OCI-LY1 (cell line): Measurements from ENCODE around the gene AQP12A.
"Not testable (repeated sequence)": the region's sequence is repeated elsewhere in the genome, so short reads cannot be mapped to it uniquely, and the experiment has no call there.

Experiments
- H2AFZ ChIP-seq: fragments of 200-600 bp; sonication (generic), shearing (Covaris generic); 2 replicates; pipeline ENCODE4 v1.6.0; 2014; ENCODE audit warnings: antibody characterized with exemption, mild to moderate bottlenecking, low read length
- H3F3A ChIP-seq: fragments of 200-600 bp; sonication (generic), shearing (Covaris generic); 2 replicates; pipeline ENCODE4 v1.6.0; 2014; ENCODE audit warnings: mild to moderate bottlenecking, antibody characterized with exemption, low read length, moderate library complexity; ENCODE audit not compliant: insufficient read depth
- H3K27ac ChIP-seq: fragments of 200-600 bp; sonication (generic); 2 replicates; pipeline ENCODE4 v1.5.1; 2014; ENCODE audit warnings: low read length, mixed run types, mild to moderate bottlenecking, low read depth; ENCODE audit not compliant: poor library complexity, severe bottlenecking
- H3K27me3 ChIP-seq: fragments of 200-600 bp; sonication (generic); 2 replicates; pipeline ENCODE4 v1.6.0; 2014; ENCODE audit warnings: antibody characterized with exemption, mild to moderate bottlenecking, low read length, moderate library complexity; ENCODE audit not compliant: insufficient read depth
- H3K36me3 ChIP-seq: fragments of 200-600 bp; sonication (generic); 2 replicates; pipeline ENCODE4 v1.6.1; 2014; ENCODE audit warnings: mild to moderate bottlenecking, antibody characterized with exemption, low read length, moderate library complexity, mixed read lengths; ENCODE audit not compliant: insufficient read depth
- H3K4me1 ChIP-seq: fragments of 200-600 bp; sonication (generic); 2 replicates; pipeline ENCODE4 v1.5.1; 2014; ENCODE audit warnings: mild to moderate bottlenecking, low read length, moderate library complexity; ENCODE audit not compliant: insufficient read depth, severe bottlenecking
- H3K4me2 ChIP-seq: fragments of 200-600 bp; sonication (generic), shearing (Covaris generic); 2 replicates; pipeline ENCODE4 v1.6.1; 2014; ENCODE audit warnings: low read length
- H3K4me3 ChIP-seq: fragments of 200-600 bp; sonication (generic); 2 replicates; pipeline ENCODE4 v1.5.1; 2014; ENCODE audit warnings: low read length, low read depth, mild to moderate bottlenecking, mixed read lengths; ENCODE audit not compliant: poor library complexity, severe bottlenecking
- H3K79me2 ChIP-seq: fragments of 200-600 bp; shearing (Covaris generic); 2 replicates; pipeline ENCODE4 v1.6.1; 2016; ENCODE audit warnings: mixed run types, low read length, mixed read lengths; ENCODE audit not compliant: insufficient read depth
- H3K9ac ChIP-seq: fragments of 200-600 bp; sonication (generic), shearing (Covaris generic); 2 replicates; pipeline ENCODE4 v1.6.1; 2014; ENCODE audit warnings: mild to moderate bottlenecking, low read length, mixed read lengths
- H3K9me2 ChIP-seq: fragments of 200-600 bp; sonication (generic), shearing (Covaris generic); 2 replicates; pipeline ENCODE4 v1.6.1; 2014; ENCODE audit warnings: low read depth, mild to moderate bottlenecking, low read length, mixed read lengths
- H3K9me3 ChIP-seq: fragments of 200-600 bp; shearing (Covaris generic); 2 replicates; pipeline ENCODE4 v1.6.1; 2014; ENCODE audit warnings: low read length, mixed read lengths
- H4K20me1 ChIP-seq: fragments of 200-600 bp; sonication (generic), shearing (Covaris generic); 2 replicates; pipeline ENCODE4 v1.6.0; 2016; ENCODE audit warnings: mild to moderate bottlenecking, low read length; ENCODE audit not compliant: insufficient read depth

AQP12A gene

GRCh38 chr2:240695593-240695992 is 3.9 kb downstream of the AQP12A start:
- not testable (repeated sequence) for H3K4me1 ChIP-seq, H3K27ac ChIP-seq, H3K9ac ChIP-seq, H3K4me2 ChIP-seq, H3F3A ChIP-seq, H3K79me2 ChIP-seq, H4K20me1 ChIP-seq, H3K36me3 ChIP-seq, H3K9me2 ChIP-seq, H2AFZ ChIP-seq, H3K4me3 ChIP-seq, H3K27me3 ChIP-seq, H3K9me3 ChIP-seq

GRCh38 chr2:240696469-240696868 is 4.8 kb downstream of the AQP12A start:
- H3K9me3 ChIP-seq, H3K4me2 ChIP-seq, H3K27me3 ChIP-seq, H3K9ac ChIP-seq, H3K36me3 ChIP-seq, H3F3A ChIP-seq, H3K27ac ChIP-seq, H2AFZ ChIP-seq, H3K79me2 ChIP-seq, H4K20me1 ChIP-seq, H3K4me3 ChIP-seq, H3K4me1 ChIP-seq, H3K9me2 ChIP-seq: not testable (repeated sequence)

GRCh38 chr2:240698852-240699561 is 7.3 kb downstream of the AQP12A start:
- H3K4me3 ChIP-seq, H2AFZ ChIP-seq, H3K9me2 ChIP-seq, H3K27ac ChIP-seq, H3K9ac ChIP-seq, H4K20me1 ChIP-seq, H3K27me3 ChIP-seq, H3F3A ChIP-seq, H3K4me2 ChIP-seq, H3K4me1 ChIP-seq, H3K36me3 ChIP-seq, H3K79me2 ChIP-seq, H3K9me3 ChIP-seq: not testable (repeated sequence)

- H3K4me3 ChIP-seq, H4K20me1 ChIP-seq, H3F3A ChIP-seq, H3K79me2 ChIP-seq, H3K4me1 ChIP-seq, H3K9ac ChIP-seq, H3K36me3 ChIP-seq, H2AFZ ChIP-seq, H3K27me3 ChIP-seq, H3K9me2 ChIP-seq, H3K4me2 ChIP-seq, H3K9me3 ChIP-seq, H3K27ac ChIP-seq: not testable (repeated sequence)
Measured at GRCh38 chr2:240699835-240700234, 8.2 kb downstream of the AQP12A start.

GRCh38 chr2:240700616-240701015 is 8.9 kb downstream of the AQP12A start:
- not testable (repeated sequence) for H3K9me3 ChIP-seq, H3K79me2 ChIP-seq, H3K27ac ChIP-seq, H3K4me2 ChIP-seq, H2AFZ ChIP-seq, H4K20me1 ChIP-seq, H3F3A ChIP-seq, H3K27me3 ChIP-seq, H3K4me3 ChIP-seq, H3K9me2 ChIP-seq, H3K36me3 ChIP-seq, H3K4me1 ChIP-seq, H3K9ac ChIP-seq
